D721Med (cell line): Measurements from ENCODE around the gene ACO1.

Source experiments
- DNase-seq: peaks from one replicate; pipeline ENCODE4 v3.0.0; 2011; ENCODE audit warnings: low spot score; ENCODE audit not compliant: insufficient read length
- FAIRE-seq: peaks from 2 replicates; lab custom pipeline; 2011; peaks lifted over from hg19 to GRCh38; lab: Jason Lieb, UNC
- TF ChIP-seq, protein P1 (sequence below): IDR thresholded peaks from 2 replicates; pipeline ENCODE4 v1.5.1; 2012; ENCODE audit warnings: mild to moderate bottlenecking, control low read depth; ENCODE audit not compliant: insufficient read depth; ENCODE audit errors: missing control alignments

The ACO1 gene

DNA sequence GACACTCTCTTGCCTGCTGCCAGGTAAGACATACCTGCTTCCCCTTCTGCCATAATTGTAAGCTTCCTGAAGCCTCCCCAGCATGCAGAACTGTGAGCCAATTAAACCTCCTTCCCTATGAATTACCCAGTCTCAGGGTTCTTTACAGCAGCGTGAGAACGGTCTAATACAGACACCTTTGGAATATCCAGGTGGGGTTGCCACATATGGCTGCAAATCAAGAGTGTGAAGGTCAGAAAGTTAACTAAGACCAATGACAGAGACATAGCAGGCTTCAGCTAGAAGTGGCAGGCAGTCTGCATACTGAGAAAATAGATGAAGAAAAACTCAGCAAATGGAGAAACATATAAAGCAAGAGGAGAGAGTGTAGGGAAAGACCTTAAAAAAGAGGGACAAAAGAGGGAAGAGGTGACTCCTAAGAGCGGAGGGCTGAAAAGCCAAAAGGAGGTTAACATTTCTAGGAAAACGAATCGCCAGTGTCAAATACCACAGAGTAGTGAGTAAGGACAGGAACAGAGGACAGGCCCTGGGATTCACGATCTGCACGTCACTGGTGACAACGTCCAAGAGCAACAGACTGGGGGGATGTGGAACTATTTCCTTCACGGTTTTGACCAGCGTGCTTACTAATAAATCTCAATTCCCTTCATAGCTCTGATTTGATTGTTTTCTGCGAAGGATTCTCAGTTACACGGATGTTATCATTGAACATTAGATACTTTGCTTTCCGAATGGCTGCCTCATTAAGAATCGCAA is 1.7 kb upstream of the ACO1 start:
- FAIRE-seq (no peak), DNase-seq (no peak)
- TF ChIP-seq, protein P1, sequence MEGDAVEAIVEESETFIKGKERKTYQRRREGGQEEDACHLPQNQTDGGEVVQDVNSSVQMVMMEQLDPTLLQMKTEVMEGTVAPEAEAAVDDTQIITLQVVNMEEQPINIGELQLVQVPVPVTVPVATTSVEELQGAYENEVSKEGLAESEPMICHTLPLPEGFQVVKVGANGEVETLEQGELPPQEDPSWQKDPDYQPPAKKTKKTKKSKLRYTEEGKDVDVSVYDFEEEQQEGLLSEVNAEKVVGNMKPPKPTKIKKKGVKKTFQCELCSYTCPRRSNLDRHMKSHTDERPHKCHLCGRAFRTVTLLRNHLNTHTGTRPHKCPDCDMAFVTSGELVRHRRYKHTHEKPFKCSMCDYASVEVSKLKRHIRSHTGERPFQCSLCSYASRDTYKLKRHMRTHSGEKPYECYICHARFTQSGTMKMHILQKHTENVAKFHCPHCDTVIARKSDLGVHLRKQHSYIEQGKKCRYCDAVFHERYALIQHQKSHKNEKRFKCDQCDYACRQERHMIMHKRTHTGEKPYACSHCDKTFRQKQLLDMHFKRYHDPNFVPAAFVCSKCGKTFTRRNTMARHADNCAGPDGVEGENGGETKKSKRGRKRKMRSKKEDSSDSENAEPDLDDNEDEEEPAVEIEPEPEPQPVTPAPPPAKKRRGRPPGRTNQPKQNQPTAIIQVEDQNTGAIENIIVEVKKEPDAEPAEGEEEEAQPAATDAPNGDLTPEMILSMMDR: no peak

DNA sequence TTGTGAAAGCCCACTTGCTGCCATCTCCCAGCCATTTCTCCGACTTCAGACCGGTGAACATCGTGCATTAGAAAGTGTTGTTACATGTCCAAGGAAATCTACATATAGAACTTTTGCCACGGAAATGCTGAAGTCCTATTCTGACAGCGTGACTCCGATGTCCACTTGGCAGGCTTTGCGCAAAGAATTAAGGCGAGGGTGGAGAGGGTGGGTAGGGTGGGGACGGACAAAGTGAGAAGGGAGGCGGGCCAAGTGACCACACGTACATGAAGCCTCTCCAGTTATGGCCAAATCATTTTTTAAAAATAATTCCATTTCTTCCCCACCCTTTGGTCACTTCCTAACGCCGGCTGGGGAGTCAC is 460 bp upstream of the ACO1 start:
- TF ChIP-seq, protein P1: no peak
- no peak for DNase-seq
- FAIRE-seq: no peak

DNA sequence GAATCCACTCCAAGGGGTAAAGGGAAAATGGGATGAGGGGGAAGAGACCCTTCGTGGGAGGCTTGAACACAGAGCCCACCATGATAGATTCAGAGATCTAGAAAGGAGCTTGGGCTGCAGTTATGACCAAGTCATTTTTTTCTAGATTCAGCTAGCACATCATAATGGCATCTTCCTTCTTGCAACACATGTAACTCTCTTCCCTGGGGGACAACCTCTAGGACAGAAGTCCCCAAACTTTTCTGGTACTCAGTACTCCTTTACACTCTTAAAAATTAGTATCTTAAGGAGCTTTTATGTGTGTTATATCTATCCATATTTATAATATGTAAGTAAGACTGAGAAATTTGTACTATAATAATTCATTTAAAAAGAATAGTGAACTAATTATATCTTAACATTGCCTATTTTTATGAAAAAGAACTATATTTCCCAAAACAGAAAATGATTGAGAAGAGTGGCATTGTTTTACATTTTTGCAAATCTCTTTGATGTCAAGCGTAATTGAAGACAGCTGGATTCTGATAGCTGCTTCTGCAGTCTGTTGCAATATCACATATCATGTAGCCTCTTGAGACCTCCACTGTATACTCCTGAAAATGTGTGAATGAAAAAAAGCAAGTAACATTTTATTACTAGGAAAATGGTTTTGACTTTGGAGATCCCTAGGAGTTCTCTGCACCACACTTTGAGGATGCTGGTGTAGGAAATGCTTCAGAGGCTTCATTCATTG is 875 bp downstream of the ACO1 start:
- no peak for FAIRE-seq
- TF ChIP-seq, protein P1: no peak
- DNase-seq: no peak

DNA sequence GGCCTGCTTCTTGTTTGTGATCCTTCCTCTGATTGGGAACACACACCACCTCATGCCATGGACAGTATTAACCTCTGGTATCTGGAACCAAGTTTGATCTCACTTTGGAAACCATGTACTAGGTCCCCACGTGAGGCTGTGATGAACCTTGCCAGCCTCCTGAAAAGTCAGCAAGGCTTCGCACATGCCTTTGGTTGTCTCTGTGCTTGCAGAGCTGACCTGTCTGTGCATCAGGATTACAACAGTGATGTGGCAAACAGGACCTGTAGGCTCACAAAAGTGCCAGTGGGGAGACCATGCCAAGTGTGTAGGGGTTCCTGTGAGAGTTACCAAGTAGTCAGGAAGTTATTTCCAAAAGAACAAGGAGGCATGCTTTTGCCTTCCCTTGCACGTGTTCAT is 1.4 kb downstream of the ACO1 start:
- FAIRE-seq: no peak

DNA sequence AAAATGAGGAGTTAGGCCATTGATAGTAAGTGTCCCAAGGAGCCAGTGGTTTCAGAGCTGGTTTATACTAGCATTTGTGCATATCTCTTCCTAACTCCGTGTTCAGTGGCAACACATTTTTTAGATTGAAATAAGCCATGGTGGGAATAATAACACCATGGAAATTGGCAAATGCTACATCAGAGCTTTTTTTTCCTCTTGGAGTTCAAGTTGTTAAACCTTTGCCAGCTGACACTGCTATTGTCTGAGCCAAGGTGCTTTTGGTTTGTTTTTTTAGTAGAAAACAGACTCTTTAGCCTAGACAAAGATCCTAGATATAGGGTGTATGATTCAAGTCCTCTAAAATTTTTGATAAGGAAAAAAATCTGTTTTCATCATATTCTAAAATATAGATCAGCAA is 2.8 kb downstream of the ACO1 start:
- FAIRE-seq (no peak), DNase-seq (no peak)
- TF ChIP-seq, protein P1: no peak

More for the DNA sequence above, 1.4 kb downstream of the ACO1 start:
- DNase-seq: no peak
- TF ChIP-seq, protein P1: no peak

DNA sequence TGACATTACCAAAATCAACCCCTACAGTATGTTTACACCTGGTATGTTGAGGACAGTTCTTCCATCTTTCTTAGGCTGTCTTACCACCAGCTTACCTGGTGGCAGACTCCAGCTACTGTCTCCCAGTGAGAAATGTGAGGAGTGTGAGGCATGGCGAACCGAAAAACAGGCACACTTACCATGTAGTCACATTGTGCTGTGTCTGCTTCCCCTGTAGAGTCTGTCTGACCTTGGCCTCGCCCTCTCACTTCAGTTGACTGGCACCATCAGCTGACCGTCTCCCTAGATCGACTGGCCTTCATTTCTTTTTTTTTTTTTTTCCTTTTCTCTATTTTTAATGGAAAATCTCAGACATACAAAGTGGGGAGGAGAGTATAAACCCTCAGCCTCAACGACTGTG is 4.9 kb downstream of the ACO1 start:
- DNase-seq (no peak), FAIRE-seq (no peak)
- TF ChIP-seq, protein P1: no peak

DNA sequence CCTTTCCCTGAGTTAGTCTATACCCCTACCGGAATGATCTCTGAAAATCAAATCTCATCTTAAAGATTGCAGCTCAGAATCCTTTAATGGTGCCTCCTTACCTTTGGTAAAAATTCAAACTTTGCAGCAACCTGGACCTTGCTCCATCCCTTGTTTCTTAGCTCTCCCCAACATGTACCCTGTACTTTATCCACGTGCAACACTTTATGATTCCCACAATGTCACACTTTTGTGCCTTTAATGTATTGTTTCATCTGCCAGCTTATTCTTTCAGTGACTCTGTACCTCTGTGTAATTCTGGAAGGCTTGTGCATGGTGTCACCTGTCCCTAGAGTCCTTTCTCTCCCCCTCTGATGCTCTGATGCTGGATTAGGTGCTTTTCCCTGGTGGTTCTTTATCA is 9.5 kb downstream of the ACO1 start:
- FAIRE-seq: no peak

More for the DNA sequence above, 9.5 kb downstream of the ACO1 start:
- TF ChIP-seq, protein P1: no peak
- no peak for DNase-seq
